Prostate gland (tissue), 2 donors: ENCODE results near the gene COL2A1.

ENCODE experiments used
- CTCF ChIP-seq, 4 experiments: fragments of 200-600 bp in 2 of 4; fragments of 450-650 bp in 2 of 4; sonication (generic) in 2 of 4; IDR thresholded peaks; 1 replicate in 3 of 4; 2 replicates in 1 of 4; pipeline ENCODE4 v1.5.1; 2016 to 2019; ENCODE audit warnings: antibody characterized with exemption in 4 of 4, mild to moderate bottlenecking in 2 of 4, moderate library complexity in 2 of 4
- POLR2A ChIP-seq: fragments of 450-650 bp; IDR thresholded peaks from one replicate; pipeline ENCODE4 v1.6.1; 2016; ENCODE audit warnings: antibody characterized with exemption, mild to moderate bottlenecking

GRCh38 chr12:47989023-47989417 lies 15.3 kb downstream of the COL2A1 start:
- TF ChIP-seq CTCF (IDR thresholded peaks at IDR 0.05), result no peak
- no peak for TF ChIP-seq POLR2A
